ENCODE results near the gene YY2.
"Not testable (repeated sequence)": the region's sequence is repeated elsewhere in the genome, so short reads cannot be mapped to it uniquely, and the experiment has no call there.

The YY2 gene

GRCh38 chrX:21855937-21856415, at the start of gene YY2:
Gene YY2, plus strand, starts transcription at chrX:21855987. Its CDS starts 498 bp downstream, at chrX:21856485.
- DNase-seq (ENCODE audit: low read depth, low spot score), result no peak

- no peak for DNase-seq (ENCODE audit: low read depth, low spot score)
Observed at GRCh38 chrX:21806691-21807090, 49.1 kb upstream of the YY2 start.

- no peak for DNase-seq (ENCODE audit: low read depth, low spot score)
Observed at GRCh38 chrX:21811832-21812231, 44.0 kb upstream of the YY2 start.

- no peak for DNase-seq (ENCODE audit: low read depth, low spot score)
Observed at GRCh38 chrX:21812628-21813027, 43.2 kb upstream of the YY2 start.

- DNase-seq (ENCODE audit: low read depth, low spot score), result peak; percentile 47
Observed at GRCh38 chrX:21813612-21814368, 42.0 kb upstream of the YY2 start.

- no peak for DNase-seq (ENCODE audit: low read depth, low spot score)
Observed at GRCh38 chrX:21816136-21816535, 39.7 kb upstream of the YY2 start.

GRCh38 chrX:21820170-21820569, 35.6 kb upstream of the YY2 start:
- not testable (repeated sequence) for DNase-seq (ENCODE audit: low read depth, low spot score)

- DNase-seq (ENCODE audit: low read depth, low spot score), result peak; percentile 91
Observed at GRCh38 chrX:21821875-21822274, 33.9 kb upstream of the YY2 start.

GRCh38 chrX:21831496-21831895, 24.3 kb upstream of the YY2 start:
- DNase-seq (ENCODE audit: low read depth, low spot score), result no peak

- DNase-seq (ENCODE audit: low read depth, low spot score), result no peak
Observed at GRCh38 chrX:21837056-21837455, 18.7 kb upstream of the YY2 start.

- DNase-seq (ENCODE audit: low read depth, low spot score), result no peak
Observed at GRCh38 chrX:21838937-21839333, 16.9 kb upstream of the YY2 start.

GRCh38 chrX:21839334-21840192, 16.2 kb upstream of the YY2 start, which contains the start of gene MBTPS2:
Gene MBTPS2, plus strand, starts transcription at chrX:21839617. Its CDS starts 118 bp downstream, at chrX:21839735.
- peak; percentile 94 for DNase-seq (ENCODE audit: low read depth, low spot score)

GRCh38 chrX:21840193-21840545, 15.6 kb upstream of the YY2 start:
- peak; percentile 14 for DNase-seq (ENCODE audit: low read depth, low spot score)

GRCh38 chrX:21843179-21843578, 12.6 kb upstream of the YY2 start:
- DNase-seq (ENCODE audit: low read depth, low spot score), result no peak

GRCh38 chrX:21845096-21845495, 10.7 kb upstream of the YY2 start:
- no peak for DNase-seq (ENCODE audit: low read depth, low spot score)

GRCh38 chrX:21847342-21847741, 8.4 kb upstream of the YY2 start:
- no peak for DNase-seq (ENCODE audit: low read depth, low spot score)

- DNase-seq (ENCODE audit: low read depth, low spot score), result no peak
Observed at GRCh38 chrX:21853578-21853977, 2.2 kb upstream of the YY2 start.

- no peak for DNase-seq (ENCODE audit: low read depth, low spot score)
Observed at GRCh38 chrX:21856504-21856903, 717 bp downstream of the YY2 start.

GRCh38 chrX:21863241-21863640, 7.5 kb downstream of the YY2 start:
- no peak for DNase-seq (ENCODE audit: low read depth, low spot score)

GRCh38 chrX:21865436-21865835, 9.6 kb downstream of the YY2 start:
- no peak for DNase-seq (ENCODE audit: low read depth, low spot score)

- DNase-seq (ENCODE audit: low read depth, low spot score), result no peak
Observed at GRCh38 chrX:21870494-21870893, 14.7 kb downstream of the YY2 start.

- no peak for DNase-seq (ENCODE audit: low read depth, low spot score)
Observed at GRCh38 chrX:21873063-21873775, 17.4 kb downstream of the YY2 start.

Measured in ELF-1 (cell line).